ENCODE measurements around the gene NTRK3. TPM values are rescaled to one million over a fixed set of nuclear protein-coding genes. Genes with fewer than 3 reads are reported as not detected.

Gene NTRK3
- total RNA-seq, 2 donors from 2014 or later = 4.2 to 7.2 TPM

GRCh38 chr15:88204584-88204983, 52.0 kb downstream of the NTRK3 start:
- no peaks in the 10 kb centered on the region for H3K27me3 ChIP-seq (replicated peaks; ENCODE audit: insufficient read depth)
- no peak overlapping the region for H3K4me3 ChIP-seq
- H3K36me3 ChIP-seq = no peaks in the 10 kb centered on the region
- no peak overlapping the region for H3K27ac ChIP-seq
- H3K4me1 ChIP-seq (replicated peaks) = no peaks in the 10 kb centered on the region
- intact Hi-C loops (cut with DNase I) = no loop called here
- DNase-seq (ENCODE audit: low spot score) = no peak
- TF ChIP-seq POLR2AphosphoS5 (IDR thresholded peaks at IDR 0.05) = no peak
- TF ChIP-seq POLR2A (IDR thresholded peaks at IDR 0.05) = no peak
- TF ChIP-seq CTCF (IDR thresholded peaks at IDR 0.05) = no peak
- no peaks in the 10 kb centered on the region for H3K9me3 ChIP-seq
- 91% methylated on average over 4 of the region's 4 CpGs for WGBS

- 77% methylated on average over 4 of the region's 4 CpGs for WGBS
- TF ChIP-seq POLR2A (IDR thresholded peaks at IDR 0.05) (no peak), CTCF (IDR thresholded peaks at IDR 0.05) (no peak), POLR2AphosphoS5 (IDR thresholded peaks at IDR 0.05) (no peak)
- DNase-seq (ENCODE audit: low spot score) = no peak
- intact Hi-C loops (cut with DNase I) = no loop called here
- Histone ChIP-seq H3K36me3 (no peaks in the 10 kb centered on the region), H3K9me3 (no peaks in the 10 kb centered on the region), H3K4me1 (replicated peaks) (no peaks in the 10 kb centered on the region), H3K4me3 (no peak overlapping the region), H3K27ac (no peak overlapping the region), H3K27me3 (replicated peaks; ENCODE audit: insufficient read depth) (no peaks in the 10 kb centered on the region)
Observed at GRCh38 chr15:88202231-88202630, 54.3 kb downstream of the NTRK3 start.

- DNase-seq (ENCODE audit: low spot score) = no peak
- Histone ChIP-seq H3K36me3 (no peaks in the 10 kb centered on the region), H3K4me3 (no peak overlapping the region), H3K4me1 (replicated peaks) (no peaks in the 10 kb centered on the region), H3K27me3 (replicated peaks; ENCODE audit: insufficient read depth) (no peaks in the 10 kb centered on the region), H3K9me3 (no peaks in the 10 kb centered on the region), H3K27ac (no peak overlapping the region)
- WGBS = 93% methylated on average over 3 of the region's 3 CpGs
- intact Hi-C loops (cut with DNase I) = no loop called here
- no peak for TF ChIP-seq POLR2A (IDR thresholded peaks at IDR 0.05)
- no peak for TF ChIP-seq CTCF (IDR thresholded peaks at IDR 0.05)
- TF ChIP-seq POLR2AphosphoS5 (IDR thresholded peaks at IDR 0.05) = no peak
Observed at GRCh38 chr15:88201207-88201606, 55.3 kb downstream of the NTRK3 start.

GRCh38 chr15:88196961-88197360, 59.6 kb downstream of the NTRK3 start:
- Histone ChIP-seq H3K4me1 (replicated peaks) (no peaks in the 10 kb centered on the region), H3K36me3 (no peaks in the 10 kb centered on the region), H3K27ac (no peak overlapping the region), H3K9me3 (no peaks in the 10 kb centered on the region), H3K27me3 (replicated peaks; ENCODE audit: insufficient read depth) (no peaks in the 10 kb centered on the region), H3K4me3 (no peak overlapping the region)
- intact Hi-C loops (cut with DNase I) = no loop called here
- DNase-seq (ENCODE audit: low spot score) = no peak
- TF ChIP-seq CTCF (IDR thresholded peaks at IDR 0.05) = no peak
- TF ChIP-seq POLR2AphosphoS5 (IDR thresholded peaks at IDR 0.05) = no peak
- TF ChIP-seq POLR2A (IDR thresholded peaks at IDR 0.05) = no peak

GRCh38 chr15:88194162-88194561, 62.4 kb downstream of the NTRK3 start:
- H3K4me3 ChIP-seq = no peak overlapping the region
- no peaks in the 10 kb centered on the region for H3K4me1 ChIP-seq (replicated peaks)
- intact Hi-C loops (cut with DNase I) = no loop called here
- H3K27me3 ChIP-seq (replicated peaks; ENCODE audit: insufficient read depth) = no peaks in the 10 kb centered on the region
- H3K9me3 ChIP-seq = no peaks in the 10 kb centered on the region
- H3K27ac ChIP-seq = no peak overlapping the region
- WGBS = 92% methylated on average over 4 of the region's 4 CpGs
- DNase-seq (ENCODE audit: low spot score) = no peak
- TF ChIP-seq POLR2A (IDR thresholded peaks at IDR 0.05) = no peak
- no peak for TF ChIP-seq POLR2AphosphoS5 (IDR thresholded peaks at IDR 0.05)
- no peak for TF ChIP-seq CTCF (IDR thresholded peaks at IDR 0.05)
- H3K36me3 ChIP-seq = no peaks in the 10 kb centered on the region

Measured in prostate gland (tissue), 2 donors.